Left ventricle myocardium inferior (tissue), 1 donor: ENCODE results near the gene HOXD1. TPM values are rescaled to one million over a fixed set of nuclear protein-coding genes. Genes with fewer than 3 reads are reported as not detected.

Source experiments
- DNase-seq: peaks from one replicate; pipeline ENCODE4 v3.0.0-alpha.2; 2020
- H3K27ac ChIP-seq: fragments of 200-600 bp; replicated peaks from 2 replicates; pipeline ENCODE4 v1.8.0; 2021
- H3K27me3 ChIP-seq: fragments of 200-600 bp; 2 replicates; pipeline ENCODE4 v1.8.0; 2021; ENCODE audit warnings: low read depth
- H3K36me3 ChIP-seq: fragments of 200-600 bp; 2 replicates; pipeline ENCODE4 v1.8.0; 2021
- H3K4me1 ChIP-seq: fragments of 200-600 bp; 2 replicates; pipeline ENCODE4 v1.8.0; 2021
- H3K4me3 ChIP-seq: fragments of 200-600 bp; 2 replicates; pipeline ENCODE4 v1.8.0; 2021; ENCODE audit warnings: mild to moderate bottlenecking, moderate library complexity
- H3K9me3 ChIP-seq: fragments of 200-600 bp; replicated peaks from 2 replicates; pipeline ENCODE4 v1.8.0; 2021
- CTCF ChIP-seq: fragments of 200-600 bp; IDR thresholded peaks from 2 replicates; pipeline ENCODE4 v1.8.0; 2021; ENCODE audit warnings: antibody characterized with exemption, mild to moderate bottlenecking, borderline replicate concordance
- intact Hi-C: fragments of 100-400 bp; cut with micrococcal nuclease; formaldehyde crosslinking; loops from one replicate; pipeline ENCODE4 v1.11.0; 2022
- total RNA-seq: library from RNA; stranded (reverse); fragmentation: NEBNext Ultra II Directional; extraction: Animal tissue kit (Norgen Biotek cat#: 25700); gene quantifications from one replicate; pipeline ENCODE4 v1.2.1, GENCODE V29; 2021
- donor health status: DM: no; HTN: yes; CAD: no; lungs with severe emphysema.

Gene HOXD1
- total RNA-seq, 1 donor from 2014 or later = not detected

- peaks cover 10% of the 10 kb centered on the region for H3K4me1 ChIP-seq
- H3K9me3 ChIP-seq = no peaks in the 10 kb centered on the region
- H3K27me3 ChIP-seq = peaks cover 100% of the 10 kb centered on the region
- H3K36me3 ChIP-seq = no peaks in the 10 kb centered on the region
- no peak overlapping the region for H3K4me3 ChIP-seq
- H3K27ac ChIP-seq = no peak overlapping the region
- TF ChIP-seq CTCF = no peak
- intact Hi-C loops = no loop called here
- no peak for DNase-seq
Measured at GRCh38 chr2:176166272-176166671, 22.2 kb upstream of the HOXD1 start.

GRCh38 chr2:176167398-176167797, 21.1 kb upstream of the HOXD1 start:
- no peaks in the 10 kb centered on the region for H3K36me3 ChIP-seq
- intact Hi-C loops = no loop called here
- H3K27me3 ChIP-seq = peaks cover 100% of the 10 kb centered on the region
- DNase-seq = no peak
- no peaks in the 10 kb centered on the region for H3K9me3 ChIP-seq
- no peak overlapping the region for H3K4me3 ChIP-seq
- no peak for TF ChIP-seq CTCF
- peaks cover 21% of the 10 kb centered on the region for H3K4me1 ChIP-seq
- no peak overlapping the region for H3K27ac ChIP-seq

- H3K9me3 ChIP-seq = no peaks in the 10 kb centered on the region
- TF ChIP-seq CTCF = no peak
- H3K36me3 ChIP-seq = no peaks in the 10 kb centered on the region
- DNase-seq = no peak
- H3K27ac ChIP-seq = no peak overlapping the region
- peaks cover 21% of the 10 kb centered on the region for H3K4me1 ChIP-seq
- intact Hi-C loops = no loop called here
- H3K27me3 ChIP-seq = peaks cover 100% of the 10 kb centered on the region
- H3K4me3 ChIP-seq = no peak overlapping the region
Measured at GRCh38 chr2:176169181-176169580, 19.3 kb upstream of the HOXD1 start.

GRCh38 chr2:176169711-176170110, 18.8 kb upstream of the HOXD1 start:
- H3K4me1 ChIP-seq = peaks cover 22% of the 10 kb centered on the region
- H3K27me3 ChIP-seq = peaks cover 100% of the 10 kb centered on the region
- no peak for TF ChIP-seq CTCF
- no peaks in the 10 kb centered on the region for H3K36me3 ChIP-seq
- H3K4me3 ChIP-seq = no peak overlapping the region
- no peak for DNase-seq
- H3K27ac ChIP-seq = no peak overlapping the region
- intact Hi-C loops = no loop called here
- no peaks in the 10 kb centered on the region for H3K9me3 ChIP-seq

GRCh38 chr2:176170602-176171305, 17.7 kb upstream of the HOXD1 start:
- Histone ChIP-seq H3K36me3 (no peaks in the 10 kb centered on the region), H3K4me1 (peaks cover 20% of the 10 kb centered on the region), H3K27ac (no peak overlapping the region), H3K27me3 (peaks cover 100% of the 10 kb centered on the region), H3K9me3 (no peaks in the 10 kb centered on the region), H3K4me3 (no peak overlapping the region)
- intact Hi-C loops = no loop called here
- DNase-seq = no peak
- no peak for TF ChIP-seq CTCF
